Measurements from ENCODE around the gene PSME3.

Gene PSME3

DNA sequence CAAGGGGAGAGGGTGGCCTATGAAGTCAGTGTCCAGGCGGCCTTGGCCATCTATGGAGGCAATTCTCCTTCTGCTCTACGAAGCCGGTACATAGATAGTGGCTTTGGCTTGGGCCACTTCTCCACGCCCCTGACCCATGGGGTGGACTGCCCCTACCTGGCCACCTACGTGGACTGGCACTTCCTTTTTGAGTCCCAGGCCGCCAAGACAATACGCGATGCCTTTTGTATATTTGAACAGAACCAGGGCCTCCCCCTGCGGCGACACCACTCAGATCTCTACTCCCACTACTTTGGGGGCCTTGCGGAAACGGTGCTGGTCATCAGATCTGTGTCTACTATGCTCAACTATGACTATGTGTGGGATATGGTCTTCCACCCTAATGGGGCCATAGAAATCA, 35.1 kb downstream of the PSME3 start:
- no peaks in the 10 kb centered on the region for H4K20me1 ChIP-seq (ENCODE audit: insufficient read depth, low read length)
- DNase-seq (no peak), ATAC-seq (ENCODE audit: insufficient read depth, low read depth) (no peak)
- H3K27ac ChIP-seq (ENCODE audit: low read length), result no peak overlapping the region
- H3K36me3 ChIP-seq (ENCODE audit: insufficient read depth, low read length), result no peaks in the 10 kb centered on the region
- peaks cover 14% of the 10 kb centered on the region for H3K27me3 ChIP-seq (ENCODE audit: insufficient read depth, low read length, poor library complexity)
- H2AFZ ChIP-seq (ENCODE audit: low read depth, low read length), result no peak overlapping the region
- no peak overlapping the region for H3K9ac ChIP-seq (ENCODE audit: low read depth, low read length)
- H3K4me3 ChIP-seq (ENCODE audit: low read depth in 1 of 2, low read length in 2 of 2), result no peak overlapping the region
- no peaks in the 10 kb centered on the region for H3K79me2 ChIP-seq (ENCODE audit: insufficient read depth, low read length)
- no peak overlapping the region for H3K4me2 ChIP-seq (ENCODE audit: insufficient read depth, low read length)
- TF ChIP-seq, protein P1, sequence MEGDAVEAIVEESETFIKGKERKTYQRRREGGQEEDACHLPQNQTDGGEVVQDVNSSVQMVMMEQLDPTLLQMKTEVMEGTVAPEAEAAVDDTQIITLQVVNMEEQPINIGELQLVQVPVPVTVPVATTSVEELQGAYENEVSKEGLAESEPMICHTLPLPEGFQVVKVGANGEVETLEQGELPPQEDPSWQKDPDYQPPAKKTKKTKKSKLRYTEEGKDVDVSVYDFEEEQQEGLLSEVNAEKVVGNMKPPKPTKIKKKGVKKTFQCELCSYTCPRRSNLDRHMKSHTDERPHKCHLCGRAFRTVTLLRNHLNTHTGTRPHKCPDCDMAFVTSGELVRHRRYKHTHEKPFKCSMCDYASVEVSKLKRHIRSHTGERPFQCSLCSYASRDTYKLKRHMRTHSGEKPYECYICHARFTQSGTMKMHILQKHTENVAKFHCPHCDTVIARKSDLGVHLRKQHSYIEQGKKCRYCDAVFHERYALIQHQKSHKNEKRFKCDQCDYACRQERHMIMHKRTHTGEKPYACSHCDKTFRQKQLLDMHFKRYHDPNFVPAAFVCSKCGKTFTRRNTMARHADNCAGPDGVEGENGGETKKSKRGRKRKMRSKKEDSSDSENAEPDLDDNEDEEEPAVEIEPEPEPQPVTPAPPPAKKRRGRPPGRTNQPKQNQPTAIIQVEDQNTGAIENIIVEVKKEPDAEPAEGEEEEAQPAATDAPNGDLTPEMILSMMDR (IDR thresholded peaks at IDR 0.05; ENCODE audit: borderline replicate concordance, extremely low read depth, low read length, poor library complexity, severe bottlenecking), result no peak
- TF ChIP-seq EZH2 (IDR thresholded peaks at IDR 0.05; ENCODE audit: borderline replicate concordance, low read depth, low read length, severe bottlenecking), result no peak
- no peaks in the 10 kb centered on the region for H3K9me3 ChIP-seq (ENCODE audit: insufficient read depth, low read length, severe bottlenecking)
- no peaks in the 10 kb centered on the region for H3K4me1 ChIP-seq (ENCODE audit: insufficient read depth, low read length)

DNA sequence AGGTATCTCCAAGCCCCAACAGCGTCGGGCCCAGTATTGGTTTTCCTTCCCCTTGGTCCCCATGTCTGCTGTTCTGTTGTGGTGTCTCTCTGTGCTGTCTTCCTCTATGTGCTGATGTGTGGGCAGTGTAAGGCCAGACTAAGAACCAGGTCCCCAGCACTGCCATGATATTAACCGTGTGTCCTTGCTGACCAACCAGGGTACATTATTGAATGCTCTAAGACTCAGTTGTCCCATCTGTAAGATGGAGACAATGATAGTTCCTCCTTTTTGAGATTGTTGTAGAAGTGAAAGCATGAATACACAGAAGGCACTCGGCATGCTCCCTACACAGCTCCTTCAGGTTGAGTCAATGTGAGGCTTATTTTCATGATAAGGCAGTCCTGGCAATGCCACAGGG, 38.5 kb downstream of the PSME3 start:
- no peak for TF ChIP-seq EZH2 (IDR thresholded peaks at IDR 0.05; ENCODE audit: borderline replicate concordance, low read depth, low read length, severe bottlenecking)
- TF ChIP-seq, protein P1 (IDR thresholded peaks at IDR 0.05; ENCODE audit: borderline replicate concordance, extremely low read depth, low read length, poor library complexity, severe bottlenecking), result no peak

DNA sequence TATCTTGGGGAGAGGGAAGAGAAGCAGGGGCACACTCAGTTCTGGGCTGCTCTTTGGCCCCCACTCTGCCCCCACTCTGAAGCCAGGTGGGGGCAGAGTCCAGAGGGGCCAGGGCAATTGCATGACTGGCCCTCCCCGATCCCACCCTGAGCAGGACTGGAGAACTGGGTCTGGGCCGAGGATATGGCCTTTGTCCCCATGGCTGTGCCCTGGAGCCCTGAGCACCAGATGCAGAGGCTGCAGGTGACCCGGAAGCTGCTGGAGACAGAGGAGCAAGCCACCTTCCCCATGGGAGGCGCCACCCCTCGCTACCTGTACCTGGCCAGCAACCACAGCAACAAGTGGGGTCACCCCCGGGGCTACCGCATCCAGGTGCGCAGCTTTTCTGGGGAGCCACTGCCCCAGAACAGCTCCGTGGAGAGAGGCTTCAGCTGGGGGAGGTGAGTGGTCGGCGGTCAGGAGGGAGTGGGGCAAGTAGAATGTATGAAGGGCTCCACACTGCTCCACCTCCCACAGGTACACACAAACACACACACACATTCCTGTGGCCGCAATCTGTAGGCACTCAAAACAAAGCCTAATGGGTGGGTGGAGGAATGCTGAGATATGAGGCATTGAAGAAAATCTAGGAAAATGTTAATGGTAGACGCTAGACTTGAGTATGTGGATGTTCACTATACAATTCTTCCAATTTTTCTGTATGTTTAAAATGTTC, 39.2 kb downstream of the PSME3 start:
- no peak overlapping the region for H3K27ac ChIP-seq (ENCODE audit: low read length)
- TF ChIP-seq, protein P1 (IDR thresholded peaks at IDR 0.05; ENCODE audit: borderline replicate concordance, extremely low read depth, low read length, poor library complexity, severe bottlenecking), result no peak
- TF ChIP-seq EZH2 (IDR thresholded peaks at IDR 0.05; ENCODE audit: borderline replicate concordance, low read depth, low read length, severe bottlenecking), result no peak
- H2AFZ ChIP-seq (ENCODE audit: low read depth, low read length), result no peak overlapping the region
- no peaks in the 10 kb centered on the region for H3K36me3 ChIP-seq (ENCODE audit: insufficient read depth, low read length)
- H4K20me1 ChIP-seq (ENCODE audit: insufficient read depth, low read length), result no peaks in the 10 kb centered on the region
- H3K79me2 ChIP-seq (ENCODE audit: insufficient read depth, low read length), result no peaks in the 10 kb centered on the region
- no peak for ATAC-seq (ENCODE audit: insufficient read depth, low read depth)
- no peak overlapping the region for H3K9ac ChIP-seq (ENCODE audit: low read depth, low read length)
- H3K4me2 ChIP-seq (ENCODE audit: insufficient read depth, low read length), result no peak overlapping the region
- no peak overlapping the region for H3K4me3 ChIP-seq (ENCODE audit: low read depth in 1 of 2, low read length in 2 of 2)
- no peaks in the 10 kb centered on the region for H3K4me1 ChIP-seq (ENCODE audit: insufficient read depth, low read length)
- peaks cover 6% of the 10 kb centered on the region for H3K27me3 ChIP-seq (ENCODE audit: insufficient read depth, low read length, poor library complexity)
- DNase-seq, result no peak
- H3K9me3 ChIP-seq (ENCODE audit: insufficient read depth, low read length, severe bottlenecking), result no peaks in the 10 kb centered on the region

More for the DNA sequence above, 38.5 kb downstream of the PSME3 start:
- H3K9me3 ChIP-seq (ENCODE audit: insufficient read depth, low read length, severe bottlenecking), result no peaks in the 10 kb centered on the region
- H3K27me3 ChIP-seq (ENCODE audit: insufficient read depth, low read length, poor library complexity), result peaks cover 6% of the 10 kb centered on the region
- no peak overlapping the region for H3K4me3 ChIP-seq (ENCODE audit: low read depth in 1 of 2, low read length in 2 of 2)
- H3K79me2 ChIP-seq (ENCODE audit: insufficient read depth, low read length), result no peaks in the 10 kb centered on the region
- H3K27ac ChIP-seq (ENCODE audit: low read length), result no peak overlapping the region
- H4K20me1 ChIP-seq (ENCODE audit: insufficient read depth, low read length), result no peaks in the 10 kb centered on the region
- no peaks in the 10 kb centered on the region for H3K4me1 ChIP-seq (ENCODE audit: insufficient read depth, low read length)
- no peak overlapping the region for H3K4me2 ChIP-seq (ENCODE audit: insufficient read depth, low read length)
- DNase-seq, result no peak
- no peaks in the 10 kb centered on the region for H3K36me3 ChIP-seq (ENCODE audit: insufficient read depth, low read length)
- H2AFZ ChIP-seq (ENCODE audit: low read depth, low read length), result no peak overlapping the region
- no peak overlapping the region for H3K9ac ChIP-seq (ENCODE audit: low read depth, low read length)
- ATAC-seq (ENCODE audit: insufficient read depth, low read depth), result no peak

Measured in DND-41 (cell line).